K562 (cell line): ENCODE data around the gene ATG10. TPM values are rescaled to one million over a fixed set of nuclear protein-coding genes. Genes with fewer than 3 reads are reported as not detected.

Experiments used
- ATAC-seq: fragments of 200-7000 bp; cut with Tn5 transposase; 3 replicates; pipeline ENCODE4 v1.9.1; 2020; ENCODE audit warnings: moderate library complexity
- BruUV-seq: library from RNA; stranded (reverse); fragments of 400-500 nt; replicated peaks from 2 replicates; lab custom pipeline; 2021; lab: Mats Ljungman, UMichigan
- CTCF ChIA-PET: fragments of 300-600 bp; formaldehyde crosslinking; extraction: SDS; loops from one replicate; lab custom pipeline; 2021; ENCODE audit warnings: low intra/inter-chr PET ratio; lab: Yijun Ruan, JAX
- POLR2A ChIA-PET: fragments of 300-600, 350-650 bp; sonication (Branson Sonifier 250); formaldehyde crosslinking; extraction: SDS; loops from one replicate; lab custom pipeline; 2021; ENCODE audit warnings: antibody characterized with exemption, inconsistent platforms; lab: Yijun Ruan, JAX
- DNase-seq, 4 experiments: peaks; one replicate each; pipeline versions ENCODE4 v3.0.0 to v3.0.0-alpha.2; 2011 to 2018; ENCODE audit warnings: low spot score in 3 of 4, mixed read lengths in 3 of 4; ENCODE audit errors: extremely low read depth in 1 of 4
- FAIRE-seq: peaks from 2 replicates; lab custom pipeline; 2011; peaks lifted over from hg19 to GRCh38; lab: Jason Lieb, UNC
- H2AFZ ChIP-seq: 2 replicates; pipeline ENCODE4 v1.6.0; 2011; ENCODE audit warnings: low read depth, low read length, control low read depth, inconsistent platforms
- H3K27ac ChIP-seq: fragments of 200-600 bp; 3 replicates; pipeline ENCODE4 v1.8.0; 2011; ENCODE audit warnings: low read depth, mild to moderate bottlenecking, control low read depth, inconsistent platforms, low read length, moderate library complexity, mixed read lengths; ENCODE audit errors: extremely low read depth
- H3K27me3 ChIP-seq, 2 experiments: fragments of 300-600 bp in 1 of 2; 2 replicates in 1 of 2; 3 replicates in 1 of 2; pipeline versions ENCODE4 v1.6.0 to v1.8.0; 2011; ENCODE audit warnings: inconsistent platforms in 2 of 2, low read length in 2 of 2, mild to moderate bottlenecking in 1 of 2, mixed read lengths in 1 of 2, moderate library complexity in 1 of 2; ENCODE audit not compliant: control insufficient read depth in 2 of 2, insufficient read depth in 2 of 2
- H3K36me3 ChIP-seq: fragments of 300-600 bp; 3 replicates; pipeline ENCODE4 v1.8.0; 2011; ENCODE audit warnings: mild to moderate bottlenecking, low read length, inconsistent platforms; ENCODE audit not compliant: control insufficient read depth, insufficient read depth
- H3K4me1 ChIP-seq, 2 experiments: fragments of 200-600 bp in 1 of 2; replicated peaks in 1 of 2; 2 replicates in 1 of 2; 3 replicates in 1 of 2; pipeline versions ENCODE4 v1.5.1 to v1.8.0; 2011; ENCODE audit warnings: inconsistent platforms in 2 of 2, low read length in 2 of 2, mild to moderate bottlenecking in 1 of 2, mixed read lengths in 1 of 2, moderate library complexity in 1 of 2; ENCODE audit not compliant: control insufficient read depth in 2 of 2, insufficient read depth in 2 of 2
- H3K4me2 ChIP-seq: 2 replicates; pipeline ENCODE4 v1.6.1; 2011; ENCODE audit warnings: low read length, control low read depth, inconsistent platforms, mixed read lengths; ENCODE audit not compliant: insufficient read depth
- H3K4me3 ChIP-seq: fragments of 200-600 bp; sonication (generic), shearing (Covaris generic); 2 replicates; pipeline ENCODE4 v1.5.1; 2016; ENCODE audit warnings: control low read depth, inconsistent platforms
- H3K79me2 ChIP-seq: fragments of 200-600 bp; 3 replicates; pipeline ENCODE4 v1.8.0; 2011; ENCODE audit warnings: low read length, inconsistent platforms; ENCODE audit not compliant: control insufficient read depth, insufficient read depth
- H3K9ac ChIP-seq, 2 experiments: 2 replicates each; pipeline versions ENCODE4 v1.6.0 to v1.6.1; 2011; ENCODE audit warnings: low read depth in 2 of 2, low read length in 2 of 2, control low read depth in 1 of 2, inconsistent platforms in 1 of 2, mild to moderate bottlenecking in 1 of 2, mixed read lengths in 1 of 2; ENCODE audit not compliant: insufficient read depth in 1 of 2
- H3K9me1 ChIP-seq: one replicate; pipeline ENCODE4 v1.6.0; 2011; ENCODE audit warnings: inconsistent platforms, mild to moderate bottlenecking, low read length, moderate library complexity; ENCODE audit not compliant: control insufficient read depth, insufficient read depth
- H3K9me3 ChIP-seq: replicated peaks from 2 replicates; pipeline ENCODE4 v1.5.1; 2011; ENCODE audit warnings: low read depth, low read length, inconsistent platforms; ENCODE audit not compliant: control insufficient read depth, insufficient read depth
- H4K20me1 ChIP-seq: replicated peaks from 2 replicates; pipeline ENCODE4 v1.6.1; 2011; ENCODE audit warnings: low read length, inconsistent platforms, mixed read lengths; ENCODE audit not compliant: control insufficient read depth, insufficient read depth
- CEBPG ChIP-seq, 3 experiments: fragments of 200-800 bp in 1 of 3; sonication (Bioruptor generic) in 1 of 3; sonication (generic) in 1 of 3; formaldehyde crosslinking in 1 of 3; IDR thresholded peaks in 2 of 3; conservative IDR thresholded peaks in 1 of 3; 2 replicates each; pipeline versions ENCODE4 v1.6.1 to v1.8.0; 2016 to 2022; ENCODE audit warnings: missing compliant biosample characterization in 2 of 3, missing genetic modification characterization in 2 of 3, mild to moderate bottlenecking in 1 of 3, missing genetic modification reagents in 1 of 3
- GABPB1 ChIP-seq: sonication (generic); formaldehyde crosslinking; IDR thresholded peaks from 2 replicates; pipeline ENCODE4 v1.8.0; 2022; ENCODE audit warnings: mild to moderate bottlenecking, missing genetic modification reagents
- HMG20A ChIP-seq: fragments of 450-650 bp; formaldehyde crosslinking; conservative IDR thresholded peaks from 2 replicates; pipeline ENCODE4 v1.4.0; 2020; ENCODE audit warnings: mild to moderate bottlenecking, mixed read lengths
- KDM1A ChIP-seq, 2 experiments: fragments of 450-650 bp; IDR thresholded peaks; 2 replicates each; pipeline ENCODE4 v1.6.1; 2016; ENCODE audit warnings: mild to moderate bottlenecking in 2 of 2
- MECOM ChIP-seq: fragments of 250-450 bp; sonication (Bioruptor Pico); IDR thresholded peaks from 2 replicates; pipeline ENCODE4 v1.8.0; 2022; ENCODE audit warnings: inconsistent platforms
- NR2C1 ChIP-seq, 2 experiments: fragments of 450-650 bp; IDR thresholded peaks; 2 replicates each; pipeline ENCODE4 v1.6.1; 2017; ENCODE audit warnings: mild to moderate bottlenecking in 2 of 2, antibody characterized with exemption in 1 of 2, inconsistent platforms in 1 of 2, missing compliant biosample characterization in 1 of 2, missing genetic modification characterization in 1 of 2
- NUFIP1 ChIP-seq: fragments of 450-650 bp; IDR thresholded peaks from 2 replicates; pipeline ENCODE4 v1.6.1; 2018; ENCODE audit not compliant: partially characterized antibody
- SAP30 ChIP-seq: fragments of 200-600 bp; sonication (generic); IDR thresholded peaks from 2 replicates; pipeline ENCODE4 v1.6.1; 2012; ENCODE audit warnings: borderline replicate concordance, low read depth, mild to moderate bottlenecking, moderate library complexity, low read length, control low read depth, inconsistent platforms; ENCODE audit not compliant: insufficient read depth, poor library complexity, severe bottlenecking
- WHSC1 ChIP-seq: IDR thresholded peaks from one replicate; pipeline ENCODE4 v1.6.1; 2012; ENCODE audit warnings: low read length, control low read depth, inconsistent platforms
- XRCC3 ChIP-seq: fragments of 450-650 bp; IDR thresholded peaks from 2 replicates; pipeline ENCODE4 v1.6.1; 2017; ENCODE audit warnings: mild to moderate bottlenecking, moderate library complexity
- ZEB2 ChIP-seq: fragments of 450-650 bp; IDR thresholded peaks from 2 replicates; pipeline ENCODE4 v1.6.1; 2016
- ZNF224 ChIP-seq: sonication (generic); formaldehyde crosslinking; IDR thresholded peaks from 2 replicates; pipeline ENCODE4 v1.8.0; 2022; ENCODE audit warnings: mild to moderate bottlenecking, missing genetic modification reagents
- ZNF384 ChIP-seq: IDR thresholded peaks from 2 replicates; pipeline ENCODE4 v1.6.1; 2012; ENCODE audit warnings: low read depth, low read length, improper control_type of control experiment
- ZNF785 ChIP-seq: fragments of 250-450 bp; sonication (Bioruptor Pico); IDR thresholded peaks from 2 replicates; pipeline ENCODE4 v1.4.0; 2020; ENCODE audit warnings: mild to moderate bottlenecking
- in situ Hi-C: fragments of 300-500 bp; cut with MboI; formaldehyde crosslinking; loops from 4 replicates; pipeline ENCODE4 v1.15.0; 2018; ENCODE audit warnings: inconsistent platforms, mixed read lengths
- intact Hi-C: fragments of 100-400 bp; cut with micrococcal nuclease; formaldehyde crosslinking; loops from 2 replicates; pipeline ENCODE4 v1.14.2; 2022
- polyA plus RNA-seq, 8 experiments: library from polyadenylated mRNA; depleted of rRNA in 4 of 8; stranded (reverse) in 5 of 8; unstranded in 3 of 8; fragments of >200 nt; fragmentation: Nextera tagmentation in 2 of 8; fragmentation: Illumina TruSeq in 1 of 8; extraction: Ambion mirVana in 2 of 8; extraction: Trizol in 1 of 8; gene quantifications; 2 replicates each; pipeline versions ENCODE4 v1.2.1 to v1.2.3, GENCODE V29; 2011 to 2014; ENCODE audit warnings: inconsistent platforms in 1 of 8, missing spikeins in 1 of 8
- total RNA-seq, 7 experiments: library from RNA; depleted of rRNA in 6 of 7; stranded (reverse); fragments of >200 nt in 6 of 7; fragmentation: Illumina TruSeq in 2 of 7; extraction: Trizol in 2 of 7; gene quantifications; 2 replicates each; pipeline versions ENCODE4 v1.2.1 to v1.2.3, GENCODE V29; 2011 to 2021; ENCODE audit warnings: low replicate concordance in 1 of 7
- TF ChIP-seq, protein P1 (sequence below): fragments of 250-450 bp; sonication (Bioruptor Pico); IDR thresholded peaks from 2 replicates; pipeline ENCODE4 v1.8.0; 2021; ENCODE audit warnings: mild to moderate bottlenecking, moderate library complexity
- TF ChIP-seq, protein P2 (sequence below): fragments of 450-650 bp; IDR thresholded peaks from one replicate; pipeline ENCODE4 v1.6.1; 2018; ENCODE audit warnings: mild to moderate bottlenecking, moderate library complexity; ENCODE audit not compliant: partially characterized antibody
- TF ChIP-seq, protein P3 (sequence below): fragments of 450-650 bp; IDR thresholded peaks from 2 replicates; pipeline ENCODE4 v1.6.1; 2016; ENCODE audit warnings: mild to moderate bottlenecking

Gene ATG10
- total and polyA plus RNA-seq, 9 of the 15 experiments (the other 6 are each of a cell fraction or from before 2014, with no cell fraction given), result 7.0 to 18.8 (median 14.6) TPM

DNA sequence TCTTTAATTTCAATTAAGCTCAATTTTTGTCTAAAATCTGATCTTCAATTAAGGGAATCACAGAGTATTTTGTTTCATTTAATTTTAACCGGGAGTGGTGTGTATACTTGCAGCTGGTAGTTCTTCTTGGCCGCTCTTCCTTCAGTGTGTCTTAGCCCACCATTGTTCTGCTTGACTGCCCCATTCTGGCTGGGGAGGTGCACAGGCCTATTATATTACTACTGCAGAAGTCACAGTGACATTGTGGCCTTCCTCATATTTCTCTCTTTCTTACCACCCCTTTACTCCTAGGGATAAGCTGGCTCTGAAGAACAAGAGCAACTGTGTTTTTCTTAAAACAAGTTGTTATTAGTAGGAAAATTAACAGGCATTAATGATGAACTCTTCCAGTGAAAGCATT is 123.7 kb downstream of the ATG10 start (continued):
- TF ChIP-seq, protein P1, sequence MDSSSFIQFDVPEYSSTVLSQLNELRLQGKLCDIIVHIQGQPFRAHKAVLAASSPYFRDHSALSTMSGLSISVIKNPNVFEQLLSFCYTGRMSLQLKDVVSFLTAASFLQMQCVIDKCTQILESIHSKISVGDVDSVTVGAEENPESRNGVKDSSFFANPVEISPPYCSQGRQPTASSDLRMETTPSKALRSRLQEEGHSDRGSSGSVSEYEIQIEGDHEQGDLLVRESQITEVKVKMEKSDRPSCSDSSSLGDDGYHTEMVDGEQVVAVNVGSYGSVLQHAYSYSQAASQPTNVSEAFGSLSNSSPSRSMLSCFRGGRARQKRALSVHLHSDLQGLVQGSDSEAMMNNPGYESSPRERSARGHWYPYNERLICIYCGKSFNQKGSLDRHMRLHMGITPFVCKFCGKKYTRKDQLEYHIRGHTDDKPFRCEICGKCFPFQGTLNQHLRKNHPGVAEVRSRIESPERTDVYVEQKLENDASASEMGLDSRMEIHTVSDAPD, result no peak
- TF ChIP-seq ZNF384 (no peak), NUFIP1 (no peak), HMG20A (CRISPR knock-in tag) (no peak), ZEB2 (no peak), GABPB1 (CRISPR knock-in tag) (no peak), ZNF785 (CRISPR knock-in tag) (no peak), NR2C1 (IDR thresholded peaks at IDR 0.05) (no peak), NR2C1 (tag; IDR thresholded peaks at IDR 0.05) (no peak), CEBPG (CRISPR knock-in tag; IDR thresholded peaks at IDR 0.05) (no peak), CEBPG (tag; conservative IDR thresholded peaks at IDR 0.05 in 1 of 2, IDR thresholded peaks at IDR 0.05 in 1 of 2) (no peak), ZNF224 (CRISPR knock-in tag) (no peak), MECOM (CRISPR knock-in tag) (no peak)

DNA sequence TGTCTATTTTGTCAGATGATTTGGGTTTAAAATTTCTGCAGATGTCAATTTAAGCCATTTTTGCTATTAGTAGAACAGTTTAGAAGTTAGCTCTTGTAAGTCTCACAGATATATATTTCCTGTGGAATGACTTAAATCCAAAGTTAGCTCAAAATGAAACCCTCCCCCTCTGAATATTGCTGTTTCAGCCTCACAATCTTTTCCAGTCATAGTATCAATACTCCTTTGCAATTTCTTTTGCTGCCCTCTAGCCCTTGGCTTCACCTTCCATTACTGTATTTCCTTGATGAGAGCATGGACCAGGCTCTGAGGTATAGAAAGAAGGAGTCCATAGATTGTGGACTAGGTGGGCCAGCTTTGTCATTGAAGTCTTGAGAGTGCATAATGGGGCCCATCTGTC is 124.4 kb downstream of the ATG10 start:
- POLR2A ChIA-PET, result interaction anchor here (0.6 to 1.7 kb wide), 2 partner anchors 10 to 95 kb away, joined by 3 to 6 read pairs; no protein-coding TSS in a partner anchor
- CTCF ChIA-PET, result no interaction called here
- no peak for TF ChIP-seq SAP30
- TF ChIP-seq, protein P2, sequence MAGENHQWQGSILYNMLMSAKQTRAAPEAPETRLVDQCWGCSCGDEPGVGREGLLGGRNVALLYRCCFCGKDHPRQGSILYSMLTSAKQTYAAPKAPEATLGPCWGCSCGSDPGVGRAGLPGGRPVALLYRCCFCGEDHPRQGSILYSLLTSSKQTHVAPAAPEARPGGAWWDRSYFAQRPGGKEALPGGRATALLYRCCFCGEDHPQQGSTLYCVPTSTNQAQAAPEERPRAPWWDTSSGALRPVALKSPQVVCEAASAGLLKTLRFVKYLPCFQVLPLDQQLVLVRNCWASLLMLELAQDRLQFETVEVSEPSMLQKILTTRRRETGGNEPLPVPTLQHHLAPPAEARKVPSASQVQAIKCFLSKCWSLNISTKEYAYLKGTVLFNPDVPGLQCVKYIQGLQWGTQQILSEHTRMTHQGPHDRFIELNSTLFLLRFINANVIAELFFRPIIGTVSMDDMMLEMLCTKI, result no peak
- TF ChIP-seq, protein P3, sequence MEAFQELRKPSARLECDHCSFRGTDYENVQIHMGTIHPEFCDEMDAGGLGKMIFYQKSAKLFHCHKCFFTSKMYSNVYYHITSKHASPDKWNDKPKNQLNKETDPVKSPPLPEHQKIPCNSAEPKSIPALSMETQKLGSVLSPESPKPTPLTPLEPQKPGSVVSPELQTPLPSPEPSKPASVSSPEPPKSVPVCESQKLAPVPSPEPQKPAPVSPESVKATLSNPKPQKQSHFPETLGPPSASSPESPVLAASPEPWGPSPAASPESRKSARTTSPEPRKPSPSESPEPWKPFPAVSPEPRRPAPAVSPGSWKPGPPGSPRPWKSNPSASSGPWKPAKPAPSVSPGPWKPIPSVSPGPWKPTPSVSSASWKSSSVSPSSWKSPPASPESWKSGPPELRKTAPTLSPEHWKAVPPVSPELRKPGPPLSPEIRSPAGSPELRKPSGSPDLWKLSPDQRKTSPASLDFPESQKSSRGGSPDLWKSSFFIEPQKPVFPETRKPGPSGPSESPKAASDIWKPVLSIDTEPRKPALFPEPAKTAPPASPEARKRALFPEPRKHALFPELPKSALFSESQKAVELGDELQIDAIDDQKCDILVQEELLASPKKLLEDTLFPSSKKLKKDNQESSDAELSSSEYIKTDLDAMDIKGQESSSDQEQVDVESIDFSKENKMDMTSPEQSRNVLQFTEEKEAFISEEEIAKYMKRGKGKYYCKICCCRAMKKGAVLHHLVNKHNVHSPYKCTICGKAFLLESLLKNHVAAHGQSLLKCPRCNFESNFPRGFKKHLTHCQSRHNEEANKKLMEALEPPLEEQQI, result no peak
- no peak for TF ChIP-seq KDM1A (IDR thresholded peaks at IDR 0.05)
- no peak for TF ChIP-seq WHSC1
- TF ChIP-seq XRCC3, result no peak

More for the DNA sequence above, 124.4 kb downstream of the ATG10 start:
- peaks cover 3% of the 10 kb centered on the region; the same call in 1 of the 2 replicates for H3K9me3 ChIP-seq
- peak; percentile 32 for FAIRE-seq
- no TSS peak for BruUV-seq
- no peaks in the 10 kb centered on the region for H3K9me1 ChIP-seq
- H3K27me3 ChIP-seq, result no peaks in the 10 kb centered on the region
- intact Hi-C loops, result no loop called here
- H4K20me1 ChIP-seq, result no peaks in the 10 kb centered on the region
- no peak overlapping the region for H3K9ac ChIP-seq
- no peaks in the 10 kb centered on the region for H3K4me1 ChIP-seq
- no peak overlapping the region for H2AFZ ChIP-seq
- no peaks in the 10 kb centered on the region for H3K79me2 ChIP-seq
- no peaks in the 10 kb centered on the region for H3K36me3 ChIP-seq
- no peak for DNase-seq
- H3K4me2 ChIP-seq, result no peak overlapping the region
- H3K4me3 ChIP-seq, result no peak overlapping the region
- in situ Hi-C loops, result no loop called here
- H3K27ac ChIP-seq, result no peak overlapping the region
- no peak for ATAC-seq
